Measurements from ENCODE around the gene MPHOSPH9.

MPHOSPH9 gene

DNA sequence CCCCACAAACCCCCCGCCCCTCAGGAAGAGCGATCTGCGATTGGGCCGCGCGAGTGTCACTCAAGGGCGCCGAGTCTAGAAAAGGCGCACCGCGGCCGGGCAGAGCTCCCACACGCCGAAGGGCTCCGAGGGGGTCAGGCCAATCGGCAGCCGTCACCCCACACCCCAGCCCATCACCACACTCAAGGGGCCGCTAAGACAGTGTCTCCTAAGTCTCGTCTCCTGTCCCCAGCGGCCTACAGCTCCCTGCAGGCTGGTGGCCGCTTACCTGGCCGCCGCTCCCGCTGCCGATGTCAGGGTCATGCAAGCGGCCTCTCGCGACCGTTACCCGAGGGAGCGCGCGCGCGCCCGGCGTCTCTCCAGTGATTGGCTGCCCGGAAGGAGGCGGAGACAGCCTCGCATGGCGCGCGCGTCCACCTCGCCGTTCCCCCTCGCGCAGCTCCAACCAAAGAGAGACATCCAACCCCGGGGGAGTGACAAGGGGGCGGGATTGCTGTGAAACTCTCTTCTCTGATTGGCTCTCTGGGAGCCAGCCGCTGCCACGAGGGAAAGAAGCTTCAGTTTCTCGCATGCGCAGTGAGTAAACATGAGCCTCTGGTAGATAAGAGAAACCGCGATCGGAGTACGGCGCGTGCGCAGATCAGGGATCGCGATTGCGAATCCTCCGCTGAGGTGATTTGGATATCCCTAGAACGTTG is at the start of gene MPHOSPH9, which contains the start of gene MTRFR:
Gene MPHOSPH9 (minus strand): TSS at position 335 of the 698 bp plus-strand sequence. CDS start 2,777 bp downstream, outside the sequence.
Gene MTRFR (plus strand): TSS at position 630 of the 698 bp plus-strand sequence. CDS start 20,239 bp downstream, outside the sequence.
- Histone ChIP-seq H3K9ac (ENCODE audit: low read depth, low read length) (peak within 1 kb of the TSS; percentile 72), H3K79me2 (ENCODE audit: insufficient read depth, low read length) (peaks cover 93% of the 10 kb centered on the region), H3K9me3 (ENCODE audit: insufficient read depth, low read length, severe bottlenecking) (no peaks in the 10 kb centered on the region), H3K36me3 (ENCODE audit: insufficient read depth, low read length) (peaks cover 36% of the 10 kb centered on the region), H2AFZ (ENCODE audit: low read depth, low read length) (peak within 1 kb of the TSS; percentile 88), H3K27me3 (ENCODE audit: insufficient read depth, low read length, poor library complexity) (no peaks in the 10 kb centered on the region), H3K4me3 (ENCODE audit: low read depth in 1 of 2, low read length in 2 of 2) (peak within 1 kb of the TSS; percentile 87 to 91), H3K27ac (ENCODE audit: low read length) (peak within 1 kb of the TSS; percentile 92), H4K20me1 (ENCODE audit: insufficient read depth, low read length) (peaks cover 10% of the 10 kb centered on the region; the same call in 1 of the 2 replicates), H3K4me1 (ENCODE audit: insufficient read depth, low read length) (peaks cover 73% of the 10 kb centered on the region), H3K4me2 (ENCODE audit: insufficient read depth, low read length) (peak within 1 kb of the TSS; percentile 93)
- TF ChIP-seq EZH2 (IDR thresholded peaks at IDR 0.05; ENCODE audit: borderline replicate concordance, low read depth, low read length, severe bottlenecking), result no peak
- TF ChIP-seq, protein P1, sequence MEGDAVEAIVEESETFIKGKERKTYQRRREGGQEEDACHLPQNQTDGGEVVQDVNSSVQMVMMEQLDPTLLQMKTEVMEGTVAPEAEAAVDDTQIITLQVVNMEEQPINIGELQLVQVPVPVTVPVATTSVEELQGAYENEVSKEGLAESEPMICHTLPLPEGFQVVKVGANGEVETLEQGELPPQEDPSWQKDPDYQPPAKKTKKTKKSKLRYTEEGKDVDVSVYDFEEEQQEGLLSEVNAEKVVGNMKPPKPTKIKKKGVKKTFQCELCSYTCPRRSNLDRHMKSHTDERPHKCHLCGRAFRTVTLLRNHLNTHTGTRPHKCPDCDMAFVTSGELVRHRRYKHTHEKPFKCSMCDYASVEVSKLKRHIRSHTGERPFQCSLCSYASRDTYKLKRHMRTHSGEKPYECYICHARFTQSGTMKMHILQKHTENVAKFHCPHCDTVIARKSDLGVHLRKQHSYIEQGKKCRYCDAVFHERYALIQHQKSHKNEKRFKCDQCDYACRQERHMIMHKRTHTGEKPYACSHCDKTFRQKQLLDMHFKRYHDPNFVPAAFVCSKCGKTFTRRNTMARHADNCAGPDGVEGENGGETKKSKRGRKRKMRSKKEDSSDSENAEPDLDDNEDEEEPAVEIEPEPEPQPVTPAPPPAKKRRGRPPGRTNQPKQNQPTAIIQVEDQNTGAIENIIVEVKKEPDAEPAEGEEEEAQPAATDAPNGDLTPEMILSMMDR (IDR thresholded peaks at IDR 0.05; ENCODE audit: borderline replicate concordance, extremely low read depth, low read length, poor library complexity, severe bottlenecking), result peak; percentile 14
- ATAC-seq (ENCODE audit: insufficient read depth, low read depth) (peak; percentile 90), DNase-seq (peak; percentile 100)

DNA sequence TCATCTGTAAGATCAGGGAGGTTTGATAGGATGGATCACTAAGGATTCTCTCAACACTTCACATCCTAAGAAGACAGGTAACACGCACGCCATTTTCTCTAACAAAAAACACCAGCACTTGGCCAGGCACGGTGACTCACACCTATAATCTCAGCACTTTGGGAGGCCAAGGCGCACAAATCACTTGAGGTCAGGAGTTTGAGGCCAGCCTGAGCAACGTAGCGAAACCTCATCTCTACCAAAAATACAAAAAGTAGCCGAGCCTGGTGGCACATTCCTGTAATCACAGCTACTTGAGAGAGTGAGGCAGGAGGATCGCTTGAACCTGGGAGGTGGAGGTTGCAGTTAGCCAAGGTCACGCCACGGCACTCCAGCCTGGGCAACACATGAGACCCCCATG is 49.2 kb upstream of the MPHOSPH9 start:
- Histone ChIP-seq H3K36me3 (ENCODE audit: insufficient read depth, low read length) (no peaks in the 10 kb centered on the region), H3K9me3 (ENCODE audit: insufficient read depth, low read length, severe bottlenecking) (no peaks in the 10 kb centered on the region), H3K79me2 (ENCODE audit: insufficient read depth, low read length) (no peaks in the 10 kb centered on the region), H3K4me1 (ENCODE audit: insufficient read depth, low read length) (no peaks in the 10 kb centered on the region), H3K27me3 (ENCODE audit: insufficient read depth, low read length, poor library complexity) (no peaks in the 10 kb centered on the region), H2AFZ (ENCODE audit: low read depth, low read length) (no peak overlapping the region), H3K4me3 (ENCODE audit: low read depth in 1 of 2, low read length in 2 of 2) (no peak overlapping the region), H3K9ac (ENCODE audit: low read depth, low read length) (no peak overlapping the region), H3K4me2 (ENCODE audit: insufficient read depth, low read length) (no peak overlapping the region), H3K27ac (ENCODE audit: low read length) (no peak overlapping the region), H4K20me1 (ENCODE audit: insufficient read depth, low read length) (no peaks in the 10 kb centered on the region)
- no peak for DNase-seq
- no peak for ATAC-seq (ENCODE audit: insufficient read depth, low read depth)
- TF ChIP-seq, protein P1 (IDR thresholded peaks at IDR 0.05; ENCODE audit: borderline replicate concordance, extremely low read depth, low read length, poor library complexity, severe bottlenecking), result no peak
- TF ChIP-seq EZH2 (IDR thresholded peaks at IDR 0.05; ENCODE audit: borderline replicate concordance, low read depth, low read length, severe bottlenecking), result no peak

GRCh38 chr12:123280971-123281370 is 48.0 kb upstream of the MPHOSPH9 start:
- Histone ChIP-seq H4K20me1 (ENCODE audit: insufficient read depth, low read length) (no peaks in the 10 kb centered on the region), H2AFZ (ENCODE audit: low read depth, low read length) (no peak overlapping the region), H3K9me3 (ENCODE audit: insufficient read depth, low read length, severe bottlenecking) (no peaks in the 10 kb centered on the region), H3K27me3 (ENCODE audit: insufficient read depth, low read length, poor library complexity) (no peaks in the 10 kb centered on the region), H3K9ac (ENCODE audit: low read depth, low read length) (no peak overlapping the region), H3K4me3 (ENCODE audit: low read depth in 1 of 2, low read length in 2 of 2) (no peak overlapping the region), H3K4me1 (ENCODE audit: insufficient read depth, low read length) (no peaks in the 10 kb centered on the region), H3K36me3 (ENCODE audit: insufficient read depth, low read length) (no peaks in the 10 kb centered on the region), H3K27ac (ENCODE audit: low read length) (no peak overlapping the region), H3K4me2 (ENCODE audit: insufficient read depth, low read length) (no peak overlapping the region), H3K79me2 (ENCODE audit: insufficient read depth, low read length) (no peaks in the 10 kb centered on the region)
- no peak for DNase-seq
- no peak for ATAC-seq (ENCODE audit: insufficient read depth, low read depth)
- TF ChIP-seq EZH2 (IDR thresholded peaks at IDR 0.05; ENCODE audit: borderline replicate concordance, low read depth, low read length, severe bottlenecking), result no peak
- TF ChIP-seq, protein P1 (IDR thresholded peaks at IDR 0.05; ENCODE audit: borderline replicate concordance, extremely low read depth, low read length, poor library complexity, severe bottlenecking), result no peak

Data from DND-41 (cell line).